Upper lobe of right lung (tissue), 1 donor: Measurements from ENCODE around the gene OR2T33. TPM values are rescaled to one million over a fixed set of nuclear protein-coding genes. Genes with fewer than 3 reads are reported as not detected.

Experiments used
- ATAC-seq: fragments of 200-7000 bp; cut with Tn5 transposase; one replicate; pipeline ENCODE4 v1.9.1; 2020; ENCODE audit warnings: mild to moderate bottlenecking, moderate library complexity
- DNase-seq: peaks from one replicate; pipeline ENCODE4 v3.0.0-alpha.2; 2020
- H3K27ac ChIP-seq: fragments of 200-600 bp; one replicate; pipeline ENCODE4 v1.8.0; 2022
- H3K27me3 ChIP-seq: fragments of 200-600 bp; one replicate; pipeline ENCODE4 v1.8.0; 2022; ENCODE audit warnings: mild to moderate bottlenecking
- H3K36me3 ChIP-seq: fragments of 200-600 bp; one replicate; pipeline ENCODE4 v1.8.0; 2022
- H3K4me1 ChIP-seq: fragments of 200-600 bp; one replicate; pipeline ENCODE4 v1.8.0; 2022
- H3K4me3 ChIP-seq: fragments of 200-600 bp; one replicate; pipeline ENCODE4 v1.8.0; 2022; ENCODE audit warnings: mild to moderate bottlenecking
- H3K9me3 ChIP-seq: fragments of 200-600 bp; one replicate; pipeline ENCODE4 v1.8.0; 2022
- CTCF ChIP-seq: fragments of 200-600 bp; IDR thresholded peaks from one replicate; pipeline ENCODE4 v1.8.0; 2022; ENCODE audit warnings: antibody characterized with exemption
- intact Hi-C: fragments of 100-400 bp; cut with DNase I; formaldehyde crosslinking; loops from one replicate; pipeline ENCODE4 v1.11.0; 2022
- total RNA-seq: library from RNA; stranded (reverse); fragmentation: NEBNext Ultra II Directional; extraction: Animal tissue kit (Norgen Biotek cat#: 25700); gene quantifications from one replicate; pipeline ENCODE4 v1.2.1, GENCODE V29; 2021
- donor health status: DM: no; HTN: yes; CAD: no; lungs with severe emphysema.

Gene OR2T33
- total RNA-seq, 1 donor from 2014 or later, result not detected

GRCh38 chr1:248231117-248231516, 46.7 kb downstream of the OR2T33 start, which contains the start of gene OR2M4:
Gene OR2M4, plus strand, starts transcription at chr1:248231417. Its CDS starts 7,512 bp downstream, at chr1:248238929.
- no peak for TF ChIP-seq CTCF
- no peak for ATAC-seq
- no peaks in the 10 kb centered on the region for H3K4me1 ChIP-seq
- intact Hi-C loops, result no loop called here
- no peaks in the 10 kb centered on the region for H3K9me3 ChIP-seq
- H3K4me3 ChIP-seq, result no peak within 1 kb of the TSS
- no peaks in the 10 kb centered on the region for H3K36me3 ChIP-seq
- no peak for DNase-seq
- no peaks in the 10 kb centered on the region for H3K27me3 ChIP-seq
- H3K27ac ChIP-seq, result no peak within 1 kb of the TSS

DNA sequence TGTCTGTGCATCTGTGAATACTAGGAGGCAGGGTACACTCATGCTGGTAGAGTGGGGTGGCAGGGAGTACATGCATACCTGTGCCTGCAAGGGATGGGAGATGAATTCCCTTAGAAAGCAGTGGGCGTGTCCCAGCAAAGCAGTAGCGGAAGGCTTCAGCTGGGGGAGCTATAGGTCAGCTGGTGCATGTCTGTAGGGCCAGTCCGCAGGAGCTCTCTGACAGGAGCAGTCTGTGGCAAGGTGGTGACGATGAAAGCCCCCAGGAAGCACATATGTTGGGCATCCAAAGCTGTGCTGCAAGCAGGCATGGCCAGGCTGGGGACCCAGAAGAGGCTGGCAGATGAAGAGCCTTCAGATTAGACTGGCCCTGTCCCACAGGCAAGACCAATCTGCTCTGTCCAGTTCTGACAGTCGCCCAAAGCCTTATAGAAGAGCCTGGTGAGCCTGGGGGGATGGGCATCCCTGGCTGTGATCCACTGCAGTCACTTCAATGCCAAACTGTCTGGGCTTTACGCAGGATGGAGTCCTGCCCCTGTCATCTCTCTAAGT, 48.3 kb downstream of the OR2T33 start:
- Histone ChIP-seq H3K36me3 (no peaks in the 10 kb centered on the region), H3K27me3 (no peaks in the 10 kb centered on the region), H3K4me3 (no peak overlapping the region), H3K9me3 (no peaks in the 10 kb centered on the region), H3K27ac (no peak overlapping the region), H3K4me1 (no peaks in the 10 kb centered on the region)
- intact Hi-C loops, result no loop called here
- no peak for ATAC-seq
- DNase-seq, result no peak
- TF ChIP-seq CTCF, result no peak

GRCh38 chr1:248225537-248225936, 52.2 kb downstream of the OR2T33 start:
- Histone ChIP-seq H3K27ac (no peak overlapping the region), H3K4me3 (no peak overlapping the region), H3K4me1 (no peaks in the 10 kb centered on the region), H3K36me3 (no peaks in the 10 kb centered on the region), H3K27me3 (no peaks in the 10 kb centered on the region), H3K9me3 (no peaks in the 10 kb centered on the region)
- DNase-seq (no peak), ATAC-seq (no peak)
- intact Hi-C loops, result no loop called here
- TF ChIP-seq CTCF, result no peak

Other genes with a start within 250 kb of the OR2T33 start
- 0.14 TPM for gene OR2L2, start 247.9 kb downstream of the OR2T33 start, total RNA-seq
- gene OR2L3, start 231.1 kb downstream of the OR2T33 start, total RNA-seq, result not detected
- gene OR2L13, start 182.8 kb downstream of the OR2T33 start, total RNA-seq, result not detected
- not detected for gene OR2M5, start 132.8 kb downstream of the OR2T33 start, total RNA-seq
- gene OR2M2, start 103.2 kb downstream of the OR2T33 start, total RNA-seq, result not detected
- not detected for gene OR2M3, start 80.7 kb downstream of the OR2T33 start, total RNA-seq
- not detected for gene OR2M4, start 46.6 kb downstream of the OR2T33 start, total RNA-seq
- not detected for gene OR2T12, start 25.4 kb upstream of the OR2T33 start, total RNA-seq
- not detected for gene OR2M7, start 46.6 kb upstream of the OR2T33 start, total RNA-seq
- gene OR14C36, start 70.8 kb upstream of the OR2T33 start, total RNA-seq, result not detected
- not detected for gene OR2T4, start 83.7 kb upstream of the OR2T33 start, total RNA-seq
- not detected for gene OR2T6, start 97.8 kb upstream of the OR2T33 start, total RNA-seq
- not detected for gene OR2T1, start 125.1 kb upstream of the OR2T33 start, total RNA-seq
- gene OR2T2, start 167.7 kb upstream of the OR2T33 start, total RNA-seq, result not detected
- not detected for gene OR2T3, start 195.4 kb upstream of the OR2T33 start, total RNA-seq
- not detected for gene OR2T5, start 210.6 kb upstream of the OR2T33 start, total RNA-seq
- not detected for gene OR2G6, start 230.1 kb upstream of the OR2T33 start, total RNA-seq